Mucosa of stomach (tissue), 1 donor: ENCODE measurements around the gene SLC22A16.
"Not testable (repeated sequence)": the region's sequence is repeated elsewhere in the genome, so short reads cannot be mapped to it uniquely, and the experiment has no call there.

ENCODE experiments used
- H3K27me3 ChIP-seq: one replicate; pipeline ENCODE4 v1.7.0; 2013; ENCODE audit warnings: mild to moderate bottlenecking, low read length; ENCODE audit not compliant: control insufficient read depth, insufficient read depth
- H3K36me3 ChIP-seq: one replicate; pipeline ENCODE4 v1.7.0; 2013; ENCODE audit warnings: low read length; ENCODE audit not compliant: control insufficient read depth, insufficient read depth
- H3K4me1 ChIP-seq: one replicate; pipeline ENCODE4 v1.7.0; 2013; ENCODE audit warnings: mild to moderate bottlenecking, low read length; ENCODE audit not compliant: control insufficient read depth, insufficient read depth
- H3K4me3 ChIP-seq: one replicate; pipeline ENCODE4 v1.7.0; 2013; ENCODE audit warnings: low read length
- H3K9ac ChIP-seq: one replicate; pipeline ENCODE4 v1.7.0; 2013; ENCODE audit warnings: mild to moderate bottlenecking, low read length, moderate library complexity
- H3K9me3 ChIP-seq: one replicate; pipeline ENCODE4 v1.7.0; 2013; ENCODE audit warnings: mild to moderate bottlenecking, low read length, moderate library complexity; ENCODE audit not compliant: control insufficient read depth
- donor health status: Pancreatic carcinoma.

Gene SLC22A16

GRCh38 chr6:110461376-110461775, 15.0 kb downstream of the SLC22A16 start:
- H3K4me1 ChIP-seq = no peaks in the 10 kb centered on the region
- no peaks in the 10 kb centered on the region for H3K27me3 ChIP-seq
- H3K9ac ChIP-seq = no peak overlapping the region
- no peaks in the 10 kb centered on the region for H3K9me3 ChIP-seq
- H3K4me3 ChIP-seq = no peak overlapping the region
- H3K36me3 ChIP-seq = no peaks in the 10 kb centered on the region

GRCh38 chr6:110459137-110459536, 17.3 kb downstream of the SLC22A16 start:
- Histone ChIP-seq H3K9me3 (no peaks in the 10 kb centered on the region), H3K36me3 (no peaks in the 10 kb centered on the region), H3K27me3 (no peaks in the 10 kb centered on the region), H3K4me3 (no peak overlapping the region), H3K9ac (no peak overlapping the region), H3K4me1 (no peaks in the 10 kb centered on the region)

- Histone ChIP-seq H3K9ac (no peak overlapping the region), H3K27me3 (no peaks in the 10 kb centered on the region), H3K4me1 (no peaks in the 10 kb centered on the region), H3K36me3 (no peaks in the 10 kb centered on the region), H3K9me3 (no peaks in the 10 kb centered on the region), H3K4me3 (no peak overlapping the region)
These were observed 17.9 kb downstream of the SLC22A16 start for GRCh38 chr6:110458476-110458875.

- H3K9me3 ChIP-seq, H3K27me3 ChIP-seq, H3K4me1 ChIP-seq, H3K36me3 ChIP-seq, H3K9ac ChIP-seq, H3K4me3 ChIP-seq: not testable (repeated sequence)
These were observed 18.7 kb downstream of the SLC22A16 start for GRCh38 chr6:110457567-110458175.

GRCh38 chr6:110456694-110457093, 19.7 kb downstream of the SLC22A16 start:
- Histone ChIP-seq H3K4me3 (no peak overlapping the region), H3K9me3 (no peaks in the 10 kb centered on the region), H3K36me3 (no peaks in the 10 kb centered on the region), H3K4me1 (no peaks in the 10 kb centered on the region), H3K27me3 (no peaks in the 10 kb centered on the region), H3K9ac (no peak overlapping the region)

GRCh38 chr6:110449541-110449895, 26.9 kb downstream of the SLC22A16 start:
- Histone ChIP-seq H3K9ac (no peak overlapping the region), H3K4me3 (no peak overlapping the region), H3K9me3 (no peaks in the 10 kb centered on the region), H3K36me3 (no peaks in the 10 kb centered on the region), H3K4me1 (no peaks in the 10 kb centered on the region), H3K27me3 (no peaks in the 10 kb centered on the region)

GRCh38 chr6:110448846-110449540, 27.4 kb downstream of the SLC22A16 start:
- Histone ChIP-seq H3K4me1 (no peaks in the 10 kb centered on the region), H3K4me3 (no peak overlapping the region), H3K9me3 (no peaks in the 10 kb centered on the region), H3K27me3 (no peaks in the 10 kb centered on the region), H3K9ac (no peak overlapping the region), H3K36me3 (no peaks in the 10 kb centered on the region)

- no peaks in the 10 kb centered on the region for H3K27me3 ChIP-seq
- no peaks in the 10 kb centered on the region for H3K36me3 ChIP-seq
- no peak overlapping the region for H3K4me3 ChIP-seq
- no peak overlapping the region for H3K9ac ChIP-seq
- no peaks in the 10 kb centered on the region for H3K4me1 ChIP-seq
- H3K9me3 ChIP-seq = no peaks in the 10 kb centered on the region
These were observed 28.7 kb downstream of the SLC22A16 start for GRCh38 chr6:110447761-110448160.

GRCh38 chr6:110446405-110446804, 30.0 kb downstream of the SLC22A16 start:
- Histone ChIP-seq H3K4me1 (no peaks in the 10 kb centered on the region), H3K9me3 (no peaks in the 10 kb centered on the region), H3K27me3 (no peaks in the 10 kb centered on the region), H3K4me3 (no peak overlapping the region), H3K9ac (no peak overlapping the region), H3K36me3 (no peaks in the 10 kb centered on the region)

- H3K9ac ChIP-seq = no peak overlapping the region
- no peaks in the 10 kb centered on the region for H3K27me3 ChIP-seq
- no peak overlapping the region for H3K4me3 ChIP-seq
- H3K9me3 ChIP-seq = no peaks in the 10 kb centered on the region
- no peaks in the 10 kb centered on the region for H3K4me1 ChIP-seq
- no peaks in the 10 kb centered on the region for H3K36me3 ChIP-seq
These were observed 36.4 kb downstream of the SLC22A16 start for GRCh38 chr6:110440026-110440425.

- Histone ChIP-seq H3K27me3 (no peaks in the 10 kb centered on the region), H3K4me1 (no peaks in the 10 kb centered on the region), H3K9me3 (no peaks in the 10 kb centered on the region), H3K4me3 (no peak overlapping the region), H3K9ac (no peak overlapping the region), H3K36me3 (no peaks in the 10 kb centered on the region)
These were observed 37.1 kb downstream of the SLC22A16 start for GRCh38 chr6:110439356-110439755.

- H3K4me1 ChIP-seq = no peaks in the 10 kb centered on the region
- H3K9ac ChIP-seq = no peak overlapping the region
- H3K9me3 ChIP-seq = no peaks in the 10 kb centered on the region
- H3K4me3 ChIP-seq = no peak overlapping the region
- H3K36me3 ChIP-seq = no peaks in the 10 kb centered on the region
- peaks cover 2% of the 10 kb centered on the region for H3K27me3 ChIP-seq
These were observed 41.3 kb downstream of the SLC22A16 start for GRCh38 chr6:110434961-110435602.
